ENCODE results near the gene SH3PXD2B.

Gene SH3PXD2B

DNA sequence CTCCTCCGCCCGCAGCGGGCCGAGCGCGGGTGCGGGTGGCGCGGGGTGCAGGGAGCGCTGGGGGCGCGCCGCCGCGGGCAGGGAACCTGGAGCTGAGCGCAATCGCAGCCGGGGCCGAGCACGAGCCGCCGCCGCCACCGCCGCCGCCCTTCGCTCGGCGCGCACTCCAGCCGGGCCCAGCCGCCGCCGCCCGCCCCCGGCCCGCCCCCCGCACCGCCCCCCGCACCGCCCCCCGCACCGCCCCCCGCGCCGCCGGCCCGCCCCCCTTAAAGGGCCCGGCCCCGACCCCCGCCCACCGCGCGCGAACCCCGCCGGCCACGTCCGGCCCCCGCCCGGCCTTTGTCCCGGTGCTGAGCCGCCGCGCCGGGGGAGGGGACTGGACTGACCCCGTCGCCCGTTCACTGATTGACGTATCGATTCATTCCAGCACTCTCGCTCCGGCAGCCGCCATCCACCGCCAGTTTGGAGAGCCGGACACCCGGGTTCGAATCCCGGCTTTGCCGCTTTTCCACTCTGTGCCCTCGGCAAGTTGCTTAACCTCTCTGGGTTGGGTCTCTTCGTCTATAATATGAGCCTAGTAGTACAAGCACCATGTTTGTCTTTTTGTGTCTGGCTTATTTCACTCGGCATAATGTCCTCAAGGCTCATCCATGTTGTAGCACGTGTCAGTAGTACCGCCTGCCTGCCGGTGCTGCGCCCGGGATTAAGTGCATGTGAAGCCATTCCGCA, at the start of gene SH3PXD2B:
Gene SH3PXD2B (minus strand): TSS at position 168 of the 729 bp plus-strand sequence. CDS start 173 bp downstream, outside the sequence.
- no peak for DNase-seq (ENCODE audit: low read depth in 3 of 3, low spot score in 1 of 3)

DNA sequence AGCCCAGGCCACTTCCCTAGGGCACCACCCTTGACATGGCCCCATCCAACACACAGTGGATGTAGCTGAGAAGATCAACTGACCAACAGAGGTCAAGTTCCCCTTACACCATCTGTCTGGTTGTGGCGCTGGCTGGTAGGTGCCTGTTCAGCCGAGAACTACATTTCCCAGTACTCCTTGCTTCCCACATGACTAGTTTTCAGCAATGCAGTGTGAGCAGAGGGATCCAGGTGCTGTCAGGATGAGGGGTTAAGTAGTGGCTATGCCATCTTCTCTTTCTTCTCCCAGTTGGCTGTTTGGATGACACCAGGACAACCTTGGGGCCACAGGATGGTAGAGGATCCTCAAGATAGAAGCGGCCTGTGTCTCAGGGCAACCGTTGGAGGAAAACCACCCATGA, 48.6 kb upstream of the SH3PXD2B start:
- no peak for DNase-seq (ENCODE audit: low read depth in 3 of 3, low spot score in 1 of 3)

DNA sequence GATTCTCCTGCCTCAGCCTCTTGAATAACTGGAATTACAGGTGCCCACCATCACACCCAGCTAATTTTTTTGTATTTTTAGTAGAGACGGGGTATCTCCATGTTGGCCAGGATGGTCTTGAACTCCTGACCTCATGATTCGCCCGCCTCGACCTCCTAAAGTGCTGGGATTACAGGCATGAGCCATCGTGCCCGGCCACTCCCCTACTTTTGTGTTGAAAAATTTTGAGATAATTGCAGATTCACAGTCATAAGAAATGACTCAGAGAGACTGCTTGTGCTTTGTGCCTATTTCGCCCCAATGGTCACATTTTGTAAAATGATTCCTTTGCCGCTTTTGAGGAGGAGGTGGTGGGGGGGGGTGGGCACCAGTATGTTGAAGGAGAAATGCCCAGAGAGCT, 48.1 kb upstream of the SH3PXD2B start:
- no peak for DNase-seq (ENCODE audit: low read depth in 3 of 3, low spot score in 1 of 3)

DNA sequence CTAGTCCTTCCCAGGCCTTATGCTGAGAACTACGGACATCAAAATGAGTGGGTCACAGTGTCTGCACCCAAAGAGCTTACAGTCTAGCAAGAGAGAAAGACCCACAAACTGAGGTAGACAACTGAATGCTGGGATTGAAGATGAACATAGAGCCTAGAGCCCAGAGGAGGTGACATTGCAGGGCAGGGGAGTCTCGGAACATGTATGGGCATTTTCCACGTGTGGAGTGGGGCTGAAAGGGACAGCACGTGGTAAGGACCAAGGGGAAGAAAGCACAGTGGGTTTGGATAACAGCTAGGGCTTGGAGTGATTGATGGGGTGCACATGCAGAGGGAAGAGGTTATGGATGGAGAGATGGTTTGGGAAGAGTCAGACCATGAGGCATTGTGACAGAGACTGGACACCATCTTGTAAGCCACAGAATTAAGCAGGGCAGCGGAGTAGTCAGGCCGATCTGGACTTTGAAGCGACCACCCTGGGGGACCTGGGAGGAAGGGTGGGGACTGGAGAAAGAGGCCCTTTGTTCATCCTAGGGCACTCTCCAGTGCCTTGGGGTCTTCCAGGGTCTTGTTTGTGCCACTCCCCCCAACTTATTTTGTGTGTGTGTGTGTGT, 47.5 kb upstream of the SH3PXD2B start:
- no peak for DNase-seq (ENCODE audit: low read depth in 3 of 3, low spot score in 1 of 3)

DNA sequence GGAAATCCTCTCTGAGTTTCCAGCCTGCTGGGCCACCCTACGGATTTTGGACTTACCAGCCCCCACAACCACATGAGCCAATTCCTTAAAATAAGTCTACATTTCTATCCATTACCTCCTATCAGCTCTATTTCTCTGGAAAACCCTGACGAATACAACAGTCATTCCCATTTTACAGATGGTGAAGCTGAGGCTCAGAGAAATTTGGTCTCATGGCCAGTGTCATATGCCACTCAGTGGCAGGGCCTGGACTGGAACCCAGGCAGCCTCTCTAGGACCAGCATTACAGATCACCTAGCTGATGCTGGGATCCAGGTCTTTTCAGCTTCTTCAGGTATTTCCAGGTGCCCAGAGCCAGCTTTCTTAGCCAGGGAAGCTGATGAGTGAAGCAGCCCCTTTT, 45.0 kb upstream of the SH3PXD2B start:
- no peak for DNase-seq (ENCODE audit: low read depth in 3 of 3, low spot score in 1 of 3)

DNA sequence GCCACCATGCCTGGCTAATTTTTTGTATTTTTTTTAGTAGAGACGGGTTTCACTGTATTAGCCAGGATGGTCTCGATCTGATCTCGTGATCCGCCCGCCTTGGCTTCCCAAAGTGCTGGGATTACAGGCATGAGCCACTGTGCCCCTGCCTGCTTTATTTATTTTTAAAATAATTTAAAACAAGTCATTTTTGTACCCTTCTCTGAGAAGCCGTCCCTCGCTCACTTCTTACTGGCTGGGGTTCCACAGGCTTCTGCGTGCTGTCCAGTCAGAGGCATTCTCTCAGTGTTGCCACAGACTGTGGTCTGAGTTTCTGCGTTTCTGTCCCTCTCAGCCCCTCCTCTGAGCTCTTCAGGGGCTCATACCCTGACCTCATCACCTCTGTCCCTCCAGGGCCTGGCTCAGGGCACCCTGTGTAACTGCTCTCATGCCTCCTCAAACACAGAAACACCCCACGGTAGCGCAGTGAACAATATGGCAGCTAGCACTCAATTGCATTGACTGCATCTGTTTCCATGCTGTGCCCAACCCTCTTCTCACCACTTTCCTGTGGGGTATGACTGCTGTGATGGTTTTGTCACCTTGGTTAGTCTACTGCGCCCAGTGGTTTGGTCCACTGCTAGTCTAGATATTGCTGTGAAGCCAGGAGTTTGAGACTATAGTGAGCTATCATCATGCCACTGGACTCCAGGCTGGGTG, 44.3 kb upstream of the SH3PXD2B start:
- DNase-seq (ENCODE audit: low read depth in 3 of 3, low spot score in 1 of 3): no peak

DNA sequence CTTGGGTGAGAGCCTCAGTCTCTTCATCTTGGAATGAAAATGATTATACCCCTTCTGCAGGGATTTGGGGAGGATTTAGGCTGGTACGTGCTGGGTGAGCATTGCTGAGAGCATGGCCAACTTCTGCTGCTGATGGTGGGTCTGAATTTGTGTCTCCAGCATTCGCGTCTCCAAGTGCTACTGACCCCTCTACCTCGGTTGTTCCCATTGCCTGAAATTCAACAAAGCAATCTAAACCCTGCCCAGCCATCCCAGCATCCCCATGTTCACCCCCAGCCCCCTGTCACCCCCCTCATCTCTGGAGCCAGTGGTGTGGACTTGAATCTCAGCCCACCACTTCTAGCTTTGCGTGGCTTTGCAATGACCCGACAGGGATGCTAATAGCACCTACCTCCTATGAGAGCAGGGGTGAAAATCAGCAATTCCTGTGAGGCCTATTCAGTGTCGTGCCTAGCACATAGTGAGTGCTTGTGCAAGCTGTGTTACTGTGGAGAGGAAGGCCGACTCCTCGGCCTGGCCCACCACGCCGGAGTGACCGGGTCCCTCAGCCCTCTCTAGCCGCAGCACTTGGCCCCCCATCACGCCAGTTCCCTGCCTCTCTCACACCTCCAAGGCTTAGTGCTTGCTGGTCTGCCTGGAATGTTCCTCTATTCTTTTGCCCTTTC, 43.4 kb upstream of the SH3PXD2B start:
- no peak for DNase-seq (ENCODE audit: low read depth in 3 of 3, low spot score in 1 of 3)

DNA sequence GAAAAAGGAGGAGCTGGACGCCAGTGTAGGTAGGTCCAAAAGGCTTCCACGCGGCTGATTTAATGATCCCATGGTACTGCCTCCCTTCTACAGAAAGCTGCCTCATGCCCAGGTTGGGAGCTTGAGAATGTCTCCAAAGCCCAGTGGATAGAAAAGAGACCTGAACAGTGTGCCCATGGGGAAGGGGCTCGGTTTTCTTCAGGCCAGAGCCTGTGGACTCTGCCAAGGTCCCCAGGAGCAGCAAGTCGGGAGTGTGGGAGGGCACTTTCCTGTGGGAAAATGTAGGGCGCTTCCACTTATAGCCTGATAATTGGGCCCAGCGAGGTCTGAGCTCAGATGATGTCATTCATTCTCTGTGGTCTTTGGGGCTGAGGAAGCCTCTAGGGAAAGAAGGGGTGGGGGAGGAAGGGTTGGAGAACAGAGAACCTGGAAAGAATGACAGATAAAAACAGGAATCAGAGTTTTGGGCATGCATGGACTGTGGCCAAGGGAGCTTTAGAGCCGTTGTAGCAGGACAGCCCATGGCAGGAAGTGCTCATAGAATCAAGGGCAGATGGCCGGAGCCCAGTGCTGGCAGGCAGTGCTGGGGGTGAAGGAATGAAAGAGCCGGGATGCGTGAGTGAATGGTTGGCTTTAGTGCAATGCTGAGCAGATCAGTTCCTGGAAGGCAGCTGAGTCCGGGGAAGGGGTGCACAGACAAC, 42.5 kb upstream of the SH3PXD2B start:
- DNase-seq (ENCODE audit: low read depth in 3 of 3, low spot score in 1 of 3): no peak

DNA sequence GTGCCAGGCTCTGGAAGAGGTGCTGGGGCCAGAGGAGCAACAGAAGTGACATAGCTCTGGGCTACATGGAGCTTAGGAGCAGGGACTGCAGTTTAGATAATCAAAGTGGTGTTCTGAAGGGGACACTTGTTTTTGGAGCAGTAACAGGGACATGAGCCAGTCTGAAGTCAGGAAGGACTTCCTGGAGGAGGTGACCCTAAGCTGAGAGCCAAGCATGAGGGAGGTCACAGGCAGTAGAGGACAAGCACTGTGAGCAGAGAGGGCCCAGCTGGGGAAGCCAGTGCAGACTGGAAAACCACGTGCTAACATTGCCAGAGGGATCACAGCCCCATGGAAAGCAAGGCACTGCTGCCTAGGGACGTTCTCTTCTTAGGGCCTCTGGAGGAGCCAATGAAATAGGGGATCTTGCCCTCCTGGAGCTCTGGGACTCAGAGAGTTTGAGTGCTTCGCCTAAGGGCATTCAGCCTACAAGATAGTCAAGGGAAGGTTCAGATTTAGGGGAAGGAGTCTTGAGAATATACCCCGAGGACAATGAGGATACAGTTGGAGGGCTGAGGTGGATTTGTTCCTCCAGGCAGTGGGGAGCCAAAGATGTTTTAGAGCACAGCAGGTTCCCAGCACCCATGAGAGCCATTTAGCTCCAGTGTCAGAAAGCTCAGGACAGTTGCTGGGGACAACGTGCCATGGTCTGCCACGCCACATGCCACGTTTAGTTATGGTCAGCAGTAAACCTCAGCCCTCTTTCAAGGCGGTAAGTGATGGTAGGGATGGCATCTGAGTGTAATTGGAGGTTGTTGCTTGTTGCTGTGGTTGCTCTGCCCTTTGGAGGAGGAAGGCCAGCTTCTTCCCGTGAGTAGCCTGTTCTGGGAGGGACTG, 40.5 kb upstream of the SH3PXD2B start:
- no peak for DNase-seq (ENCODE audit: low read depth in 3 of 3, low spot score in 1 of 3)

DNA sequence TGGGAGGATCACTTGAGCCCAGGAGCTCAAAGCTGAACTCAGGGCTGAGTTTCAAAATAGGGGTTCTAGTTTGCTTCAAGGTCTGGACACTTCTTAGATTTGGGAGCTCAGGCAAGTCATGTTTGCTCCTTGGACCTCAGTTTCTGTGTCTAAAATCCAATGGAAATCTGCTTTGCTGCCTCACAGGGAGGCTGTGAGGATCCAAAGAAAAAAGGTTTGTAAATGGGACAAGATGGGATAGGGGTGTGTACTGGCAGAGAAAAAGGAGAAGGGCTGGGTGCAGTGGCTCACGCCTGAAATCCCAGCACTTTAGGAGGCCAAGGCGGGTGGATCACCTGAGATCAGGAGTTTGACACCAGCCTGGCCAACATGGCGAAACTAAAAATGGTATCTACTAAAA, 39.6 kb upstream of the SH3PXD2B start:
- no peak for DNase-seq (ENCODE audit: low read depth in 3 of 3, low spot score in 1 of 3)

DNA sequence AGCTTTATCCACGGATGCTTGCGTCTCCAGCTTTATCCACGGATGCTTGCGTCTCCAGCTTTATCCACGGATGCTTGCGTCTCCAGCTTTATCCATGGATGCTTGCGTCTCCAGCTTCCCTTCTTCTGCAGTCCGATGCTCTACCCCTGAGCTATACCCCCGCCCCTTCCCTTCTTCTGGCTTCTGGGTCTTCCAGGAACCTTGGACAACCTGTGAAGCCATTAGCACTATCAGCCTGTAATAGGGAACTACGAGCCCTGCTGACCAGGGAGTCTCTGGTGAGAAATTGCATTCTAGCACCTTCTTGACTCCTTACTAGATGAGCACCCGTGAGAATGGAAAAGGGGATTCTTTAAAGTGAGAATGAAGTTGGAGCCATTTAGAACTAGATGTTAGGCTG, 39.1 kb upstream of the SH3PXD2B start:
- no peak for DNase-seq (ENCODE audit: low read depth in 3 of 3, low spot score in 1 of 3)

DNA sequence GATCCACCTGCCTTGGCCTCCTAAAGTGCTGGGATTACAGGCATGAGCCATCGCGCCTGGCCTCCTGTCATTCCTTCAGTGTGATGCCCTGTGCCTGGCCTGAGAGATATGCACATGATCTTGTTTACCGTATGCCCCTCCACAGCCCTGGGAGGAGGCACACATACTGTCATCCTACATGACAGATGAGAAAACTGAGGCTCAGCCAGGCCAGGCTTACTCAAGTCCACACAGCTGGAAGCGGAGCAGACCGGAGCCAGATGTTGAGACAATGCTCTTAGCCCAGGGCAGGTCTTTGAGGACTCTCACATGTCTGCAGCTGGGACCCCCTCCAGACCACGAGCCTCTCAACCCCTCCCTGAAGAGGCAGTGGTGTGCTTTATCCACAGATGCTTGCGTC, 38.7 kb upstream of the SH3PXD2B start:
- DNase-seq (ENCODE audit: low read depth in 3 of 3, low spot score in 1 of 3): no peak

DNA sequence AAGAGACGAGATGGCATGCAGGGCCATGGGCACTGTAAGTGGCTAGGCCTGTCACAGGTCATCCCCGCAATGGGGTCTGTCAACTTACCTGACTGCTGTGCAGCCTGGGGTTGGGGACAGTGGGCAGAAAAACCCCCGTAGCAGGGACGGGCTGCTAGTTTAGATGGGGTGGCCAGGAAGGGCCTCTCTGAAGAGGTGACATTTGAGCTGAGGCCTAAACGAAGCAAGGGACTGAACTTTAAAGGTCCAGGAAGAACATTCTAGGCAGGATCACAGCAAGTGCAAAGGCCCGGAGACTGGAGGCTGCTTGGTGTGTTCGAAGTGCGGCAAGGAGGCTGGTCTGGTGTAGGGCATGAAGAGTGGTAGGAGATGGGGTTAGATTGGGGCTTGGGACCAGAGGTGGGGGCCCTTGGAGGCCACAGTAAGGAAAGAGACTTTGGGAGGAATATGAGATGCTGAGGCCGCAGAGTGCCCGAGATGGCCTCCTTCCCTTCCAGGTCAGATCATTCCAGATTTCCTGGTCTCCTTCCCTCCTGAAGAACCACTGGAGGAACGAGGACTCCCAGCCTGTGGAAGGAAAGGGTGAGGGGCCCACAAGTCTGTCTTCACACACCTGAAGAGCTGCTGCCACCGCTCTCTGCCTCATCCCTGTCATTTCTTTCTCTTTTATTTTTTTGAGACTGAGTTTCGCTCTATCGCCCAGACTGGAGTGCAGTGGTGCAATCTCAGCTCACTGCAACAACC, 37.9 kb upstream of the SH3PXD2B start:
- DNase-seq (ENCODE audit: low read depth in 3 of 3, low spot score in 1 of 3): no peak

DNA sequence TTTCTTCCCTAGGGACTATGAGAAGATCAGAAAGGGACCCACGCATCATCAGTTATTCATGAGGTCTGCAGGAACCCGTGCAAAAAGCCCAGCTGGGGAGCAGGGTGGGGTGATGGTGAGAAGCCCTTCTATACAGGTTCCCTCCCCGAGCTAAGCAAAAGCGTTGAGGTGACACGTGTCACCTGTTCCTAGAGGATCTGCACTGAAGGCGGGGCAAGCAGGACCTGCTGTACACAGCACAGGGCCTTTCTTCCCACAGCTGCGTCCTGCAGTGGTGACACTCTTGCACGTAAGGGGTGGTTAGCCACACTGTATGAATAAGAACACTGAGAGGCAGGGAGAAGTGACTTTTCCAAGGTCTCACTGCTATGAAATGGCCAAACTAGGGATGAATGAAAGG, 37.2 kb upstream of the SH3PXD2B start:
- no peak for DNase-seq (ENCODE audit: low read depth in 3 of 3, low spot score in 1 of 3)

DNA sequence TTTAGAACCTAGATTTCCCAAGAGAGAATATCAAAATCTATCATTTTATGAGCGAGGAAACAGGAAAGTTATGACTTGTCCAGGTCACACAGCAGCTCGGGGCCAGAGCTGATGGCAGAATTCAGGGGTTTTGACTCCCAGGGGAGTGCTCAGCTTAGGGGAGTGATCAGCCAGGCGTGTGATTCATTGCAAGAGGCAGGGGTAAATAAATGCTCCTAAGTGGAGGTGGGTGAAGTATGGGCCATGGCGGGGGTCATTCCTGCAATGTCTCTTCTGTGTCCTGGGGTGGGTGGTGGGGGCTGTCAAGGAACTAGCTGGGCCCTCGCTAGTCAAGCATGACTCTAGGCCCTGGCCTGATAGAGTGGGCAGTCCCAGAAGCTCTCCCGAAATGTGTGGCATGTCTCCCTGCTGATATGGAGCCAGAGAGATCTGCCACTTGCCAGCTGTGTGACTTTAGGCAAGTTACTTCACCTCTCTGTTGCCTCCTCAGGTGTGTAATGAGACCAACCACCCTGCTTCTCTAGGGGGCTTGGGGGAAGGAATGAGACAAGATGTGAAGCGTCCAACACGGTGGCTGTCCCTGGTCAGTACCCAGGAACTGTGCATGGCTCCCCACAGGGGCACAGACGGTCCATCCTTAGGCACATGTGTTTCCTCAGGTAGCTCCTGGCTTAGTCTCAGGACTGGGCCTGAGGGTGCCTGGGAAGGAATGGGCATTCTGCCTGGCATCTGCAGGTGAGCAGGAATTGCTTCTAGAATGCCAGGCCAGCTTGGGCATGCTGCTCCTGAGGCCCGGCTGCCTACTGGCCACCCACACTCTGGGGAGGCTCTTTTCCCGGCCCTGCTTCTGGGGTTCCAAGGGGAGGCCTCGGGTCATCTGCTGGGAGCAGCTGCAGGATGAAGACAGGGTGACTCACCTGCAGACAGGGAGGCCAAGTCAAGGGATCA, 36.5 kb upstream of the SH3PXD2B start:
- DNase-seq (ENCODE audit: low read depth in 3 of 3, low spot score in 1 of 3): no peak

DNA sequence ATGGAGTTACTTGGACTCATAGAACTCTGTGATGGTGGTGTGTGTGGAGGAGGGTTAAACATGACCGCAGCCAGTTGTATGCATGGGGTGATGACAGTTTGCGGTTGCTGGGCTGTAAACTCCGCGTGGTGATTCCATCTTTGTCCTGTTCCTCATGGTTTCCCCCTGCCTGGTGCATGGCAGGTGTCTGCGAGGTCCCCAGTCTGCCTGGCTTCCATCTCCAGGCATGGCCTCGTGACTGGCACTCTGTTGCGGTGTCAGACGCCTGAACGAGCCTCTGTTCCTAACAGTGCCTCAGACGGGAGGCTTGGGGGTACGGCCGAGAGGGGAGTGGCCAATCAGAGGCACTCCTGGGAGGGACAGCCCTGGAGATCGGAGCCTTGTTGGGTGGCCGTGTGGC, 33.9 kb upstream of the SH3PXD2B start:
- DNase-seq (ENCODE audit: low read depth in 3 of 3, low spot score in 1 of 3): no peak

DNA sequence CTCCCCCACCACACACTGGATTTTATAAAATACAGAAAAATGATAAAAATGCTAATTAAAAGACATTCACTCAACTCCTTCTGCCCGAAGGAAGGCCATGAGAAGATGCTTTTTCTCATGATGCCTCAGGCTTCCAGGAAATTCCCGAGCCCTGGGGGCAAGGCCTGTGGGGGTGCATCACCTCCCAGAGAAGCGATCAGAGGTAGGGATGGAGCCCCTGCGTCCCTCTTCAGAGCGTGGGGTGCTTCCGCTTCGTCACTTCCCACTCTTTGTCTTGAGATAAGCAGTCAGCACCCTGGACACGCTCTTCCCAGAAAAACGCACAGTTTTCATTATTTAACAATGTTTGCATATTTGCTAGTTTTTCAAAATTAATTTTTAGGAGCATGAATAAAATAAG, 33.3 kb upstream of the SH3PXD2B start:
- no peak for DNase-seq (ENCODE audit: low read depth in 3 of 3, low spot score in 1 of 3)

DNA sequence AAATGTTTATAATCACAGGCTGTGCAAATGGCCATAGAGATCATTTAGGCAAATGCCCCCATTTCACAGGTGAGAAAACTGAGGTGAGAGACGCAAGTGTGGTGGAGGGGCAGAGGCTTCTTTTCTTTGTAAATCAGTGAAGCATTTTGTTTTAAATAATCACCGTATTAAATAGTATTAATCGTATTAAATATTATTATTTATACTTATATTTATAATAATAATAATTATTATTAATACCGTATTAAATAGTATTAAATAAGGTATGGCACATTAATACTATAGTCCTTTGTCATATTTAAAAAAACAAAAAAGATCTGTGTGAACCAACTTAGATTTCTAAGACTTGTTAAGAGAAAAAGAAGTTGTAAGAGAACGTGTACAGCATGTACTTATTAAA, 32.6 kb upstream of the SH3PXD2B start:
- no peak for DNase-seq (ENCODE audit: low read depth in 3 of 3, low spot score in 1 of 3)

DNA sequence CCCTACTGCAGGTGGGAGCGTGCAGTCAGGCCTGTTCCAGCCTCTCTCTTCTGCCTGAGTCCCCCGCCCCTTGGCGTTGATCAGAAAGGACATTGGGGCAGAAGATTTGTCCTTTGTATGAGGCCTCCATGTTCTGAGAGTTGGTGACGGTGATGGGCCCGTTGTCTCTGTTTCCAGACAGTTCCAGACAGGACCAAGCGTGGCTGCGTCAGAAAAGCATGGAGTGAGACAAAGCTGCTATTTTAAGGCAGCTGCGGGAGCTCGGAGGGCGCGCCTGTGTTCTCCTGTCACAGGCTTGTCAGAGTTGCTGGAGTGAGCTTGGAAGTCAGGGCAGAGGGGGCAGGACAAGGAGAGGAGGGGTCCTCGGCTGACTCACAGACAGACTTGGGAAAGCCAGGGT, 32.1 kb upstream of the SH3PXD2B start:
- no peak for DNase-seq (ENCODE audit: low read depth in 3 of 3, low spot score in 1 of 3)
